DOHH2 (cell line): ENCODE results near the gene HMCN2.

Source experiments
- H3F3A ChIP-seq: fragments of 200-600 bp; sonication (generic), shearing (Covaris generic); 2 replicates; pipeline ENCODE4 v1.6.0; 2016; ENCODE audit warnings: antibody characterized with exemption, mild to moderate bottlenecking; ENCODE audit not compliant: control insufficient read depth, insufficient read depth
- H3K27ac ChIP-seq: fragments of 200-600 bp; sonication (generic); 2 replicates; pipeline ENCODE4 v1.5.1; 2014; ENCODE audit warnings: low read depth, mild to moderate bottlenecking, low read length, moderate library complexity
- H3K27me3 ChIP-seq: fragments of 200-600 bp; sonication (generic); 2 replicates; pipeline ENCODE4 v1.6.1; 2014; ENCODE audit warnings: mild to moderate bottlenecking, low read length, mixed read lengths; ENCODE audit not compliant: control insufficient read depth
- H3K36me3 ChIP-seq: fragments of 200-600 bp; sonication (generic); 2 replicates; pipeline ENCODE4 v1.6.1; 2014; ENCODE audit warnings: mild to moderate bottlenecking, low read length, moderate library complexity, mixed read lengths; ENCODE audit not compliant: control insufficient read depth
- H3K4me1 ChIP-seq: fragments of 200-600 bp; sonication (generic); 2 replicates; pipeline ENCODE4 v1.6.1; 2014; ENCODE audit warnings: mild to moderate bottlenecking, low read length, mixed read lengths; ENCODE audit not compliant: control insufficient read depth
- H3K4me2 ChIP-seq: fragments of 200-600 bp; sonication (generic); 2 replicates; pipeline ENCODE4 v1.6.0; 2014; ENCODE audit warnings: mild to moderate bottlenecking, low read length, moderate library complexity
- H3K4me3 ChIP-seq: fragments of 200-600 bp; sonication (generic); 2 replicates; pipeline ENCODE4 v1.5.1; 2014; ENCODE audit warnings: mild to moderate bottlenecking, low read length, mixed read lengths
- H3K79me2 ChIP-seq: fragments of 200-600 bp; sonication (generic); 2 replicates; pipeline ENCODE4 v1.6.1; 2014; ENCODE audit warnings: mild to moderate bottlenecking, low read length, mixed read lengths; ENCODE audit not compliant: control insufficient read depth
- H3K9me2 ChIP-seq: fragments of 200-600 bp; sonication (generic); replicated peaks from 2 replicates; pipeline ENCODE4 v1.6.1; 2014; ENCODE audit warnings: mild to moderate bottlenecking, low read length, mixed read lengths; ENCODE audit not compliant: control insufficient read depth
- H3K9me3 ChIP-seq: fragments of 200-600 bp; sonication (generic); 2 replicates; pipeline ENCODE4 v1.6.1; 2014; ENCODE audit warnings: antibody characterized with exemption, low read length, mixed read lengths; ENCODE audit not compliant: control insufficient read depth, insufficient read depth
- H4K20me1 ChIP-seq: fragments of 200-600 bp; sonication (generic); 2 replicates; pipeline ENCODE4 v1.6.0; 2014; ENCODE audit warnings: low read depth, mild to moderate bottlenecking, antibody characterized with exemption, low read length, moderate library complexity; ENCODE audit not compliant: control insufficient read depth, insufficient read depth
- CTCF ChIP-seq: fragments of 200-600 bp; sonication (generic); IDR thresholded peaks from one replicate; pipeline ENCODE4 v1.5.1; 2014; ENCODE audit warnings: antibody characterized with exemption, mild to moderate bottlenecking, low read depth, low read length; ENCODE audit not compliant: poor library complexity, severe bottlenecking
- EZH2phosphoT487 ChIP-seq: fragments of 200-600 bp; sonication (generic); IDR thresholded peaks from 2 replicates; pipeline ENCODE4 v1.6.1; 2017; ENCODE audit warnings: borderline replicate concordance, mild to moderate bottlenecking, antibody characterized with exemption, low read length, moderate library complexity, mixed read lengths

Gene HMCN2

DNA sequence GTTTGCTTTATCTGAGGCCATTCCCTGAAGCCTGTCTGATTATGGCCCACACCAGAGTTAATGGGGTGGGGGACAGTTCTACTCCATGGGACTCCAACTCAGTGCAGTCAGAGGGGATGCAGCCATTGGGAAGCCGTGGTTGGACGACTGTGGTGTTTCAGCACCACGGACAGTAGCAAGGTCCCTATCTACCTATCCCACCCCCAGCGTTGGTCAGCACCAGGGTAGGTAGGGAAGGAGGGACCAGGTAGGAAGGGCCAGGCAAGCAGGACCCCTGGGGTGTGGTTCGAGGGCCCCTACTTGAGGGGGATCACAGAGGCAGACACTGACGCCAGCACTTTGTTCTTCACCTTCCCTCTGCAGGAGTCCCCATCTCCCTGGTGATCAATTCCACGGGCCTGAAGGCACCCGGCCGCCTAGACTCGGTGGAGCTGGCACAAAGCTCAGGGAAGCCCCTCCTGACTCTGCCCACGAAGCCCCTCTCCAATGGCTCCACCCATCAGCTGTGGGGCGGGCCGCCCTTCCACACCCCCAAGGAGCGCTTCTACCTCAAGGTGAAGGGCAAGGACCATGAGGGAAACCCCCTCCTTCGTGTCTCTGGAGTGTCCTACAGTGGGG lies 33.2 kb downstream of the HMCN2 start:
- H3K9me3 ChIP-seq = no peaks in the 10 kb centered on the region
- H4K20me1 ChIP-seq = no peaks in the 10 kb centered on the region
- H3K4me1 ChIP-seq = no peaks in the 10 kb centered on the region
- no peaks in the 10 kb centered on the region for H3K9me2 ChIP-seq
- H3K36me3 ChIP-seq = no peaks in the 10 kb centered on the region
- H3K4me3 ChIP-seq = no peak overlapping the region
- TF ChIP-seq EZH2phosphoT487 (no peak), CTCF (no peak)
- H3K27ac ChIP-seq = no peak overlapping the region
- no peaks in the 10 kb centered on the region for H3K27me3 ChIP-seq
- H3K79me2 ChIP-seq = no peaks in the 10 kb centered on the region
- H3F3A ChIP-seq = no peaks in the 10 kb centered on the region
- H3K4me2 ChIP-seq = no peak overlapping the region

DNA sequence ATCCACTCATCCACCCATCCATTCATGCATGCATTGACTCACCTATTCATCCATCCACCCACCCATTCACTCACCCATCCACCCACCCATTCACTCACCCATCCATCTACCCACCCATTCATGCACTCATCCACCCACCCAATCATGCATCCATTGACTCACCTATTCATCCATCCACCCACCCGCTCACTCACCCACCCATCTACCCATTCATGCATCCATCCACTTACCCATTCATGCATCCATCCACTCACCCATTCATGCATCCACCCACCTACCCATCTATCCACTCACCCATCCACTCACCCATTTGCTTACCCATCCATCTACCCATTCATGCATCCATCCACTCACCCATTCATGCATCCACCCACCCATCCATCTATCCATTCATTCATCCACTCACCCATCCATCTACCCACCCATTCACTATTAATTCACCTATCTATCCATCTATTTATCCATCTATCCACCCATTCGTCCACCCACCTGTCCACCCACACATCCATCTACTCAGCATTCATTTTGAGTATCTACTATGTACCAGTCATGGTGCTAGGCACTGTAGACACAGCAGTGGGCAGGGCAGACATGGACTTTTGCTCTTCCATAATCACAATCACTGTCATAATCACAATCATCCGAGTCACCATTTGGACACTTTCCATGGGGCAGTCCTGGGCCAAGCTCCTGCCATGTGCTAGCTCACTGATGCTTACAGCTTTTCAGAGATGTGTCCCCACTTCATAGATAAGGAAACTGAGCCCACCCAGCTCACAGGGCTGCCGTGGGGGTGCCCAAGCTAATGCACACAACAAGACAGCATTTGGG lies 34.4 kb downstream of the HMCN2 start:
- H3K9me2 ChIP-seq = no peaks in the 10 kb centered on the region
- H3K4me3 ChIP-seq = no peak overlapping the region
- TF ChIP-seq CTCF = no peak
- no peak for TF ChIP-seq EZH2phosphoT487
- no peaks in the 10 kb centered on the region for H3K9me3 ChIP-seq
- H3K79me2 ChIP-seq = no peaks in the 10 kb centered on the region
- H3K4me2 ChIP-seq = no peak overlapping the region
- H3K4me1 ChIP-seq = no peaks in the 10 kb centered on the region
- no peaks in the 10 kb centered on the region for H3F3A ChIP-seq
- H4K20me1 ChIP-seq = no peaks in the 10 kb centered on the region
- H3K36me3 ChIP-seq = no peaks in the 10 kb centered on the region
- no peak overlapping the region for H3K27ac ChIP-seq
- no peaks in the 10 kb centered on the region for H3K27me3 ChIP-seq

DNA sequence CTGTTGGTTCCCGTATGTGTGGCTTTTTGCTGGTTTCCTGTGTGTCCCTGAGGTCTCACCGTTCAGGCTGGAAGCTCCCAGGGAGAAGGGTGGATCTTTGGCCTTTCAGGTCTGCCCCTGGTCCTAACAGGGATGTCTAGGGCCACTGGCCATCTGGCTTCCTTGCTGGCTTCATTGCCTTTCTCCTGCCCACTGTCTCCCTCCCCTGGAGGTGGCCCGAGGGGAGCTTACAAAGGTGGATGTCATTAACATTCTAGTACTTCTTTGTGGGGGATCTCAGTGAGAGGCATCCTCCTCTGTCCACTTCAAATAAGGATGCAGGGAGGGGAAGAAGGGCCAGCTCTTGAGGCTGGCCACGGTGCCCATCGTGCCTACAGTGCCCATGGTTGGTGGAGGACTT lies 35.2 kb downstream of the HMCN2 start:
- Histone ChIP-seq H3K4me3 (no peak overlapping the region), H4K20me1 (no peaks in the 10 kb centered on the region), H3K4me2 (no peak overlapping the region), H3K9me2 (no peaks in the 10 kb centered on the region), H3K27me3 (no peaks in the 10 kb centered on the region), H3K4me1 (no peaks in the 10 kb centered on the region), H3K9me3 (no peaks in the 10 kb centered on the region), H3K36me3 (no peaks in the 10 kb centered on the region), H3K27ac (no peak overlapping the region), H3K79me2 (no peaks in the 10 kb centered on the region), H3F3A (no peaks in the 10 kb centered on the region)
- TF ChIP-seq EZH2phosphoT487 (no peak), CTCF (no peak)
